GM23248 (cell line): Measurements from ENCODE around the gene PIEZO2. TPM values are rescaled to one million over a fixed set of nuclear protein-coding genes. Genes with fewer than 3 reads are reported as not detected.
A peak's percentile ranks its signal among the peaks of the same experiment; 100 is the strongest.

Experiments used
- DNase-seq: peaks from one replicate; pipeline ENCODE4 v3.0.0-alpha.2; 2015
- H2AFZ ChIP-seq: fragments of 200-600 bp; sonication (generic); 2 replicates; pipeline ENCODE4 v1.6.1; 2016; ENCODE audit warnings: antibody characterized with exemption
- H3F3A ChIP-seq: fragments of 200-600 bp; sonication (generic); 2 replicates; pipeline ENCODE4 v1.6.1; 2016; ENCODE audit warnings: mild to moderate bottlenecking, antibody characterized with exemption, mixed run types; ENCODE audit not compliant: insufficient read depth
- H3K27ac ChIP-seq: fragments of 200-600 bp; sonication (generic); 2 replicates; pipeline ENCODE4 v1.5.1; 2016; ENCODE audit warnings: mild to moderate bottlenecking
- H3K27me3 ChIP-seq: fragments of 200-600 bp; sonication (generic); replicated peaks from 2 replicates; pipeline ENCODE4 v1.6.1; 2016; ENCODE audit warnings: mild to moderate bottlenecking; ENCODE audit not compliant: insufficient read depth
- H3K36me3 ChIP-seq: fragments of 200-600 bp; sonication (generic); 2 replicates; pipeline ENCODE4 v1.6.1; 2016; ENCODE audit warnings: low read depth, mild to moderate bottlenecking
- H3K4me1 ChIP-seq: fragments of 200-600 bp; sonication (generic); 2 replicates; pipeline ENCODE4 v1.6.1; 2016; ENCODE audit warnings: mild to moderate bottlenecking; ENCODE audit not compliant: insufficient read depth
- H3K4me2 ChIP-seq: fragments of 200-600 bp; sonication (generic); one replicate; pipeline ENCODE4 v1.6.1; 2016; ENCODE audit warnings: mild to moderate bottlenecking; ENCODE audit not compliant: unreplicated experiment
- H3K4me3 ChIP-seq: fragments of 200-600 bp; sonication (generic); 2 replicates; pipeline ENCODE4 v1.5.1; 2016; ENCODE audit warnings: mild to moderate bottlenecking
- H3K79me2 ChIP-seq: fragments of 200-600 bp; sonication (generic); 2 replicates; pipeline ENCODE4 v1.6.1; 2016; ENCODE audit warnings: mild to moderate bottlenecking; ENCODE audit not compliant: insufficient read depth
- H3K9ac ChIP-seq: fragments of 200-600 bp; sonication (generic); 2 replicates; pipeline ENCODE4 v1.6.1; 2016; ENCODE audit warnings: mild to moderate bottlenecking
- H3K9me2 ChIP-seq: fragments of 200-600 bp; sonication (generic); 2 replicates; pipeline ENCODE4 v1.6.1; 2016; ENCODE audit warnings: mixed run types, mild to moderate bottlenecking, moderate library complexity; ENCODE audit not compliant: insufficient read depth
- H3K9me3 ChIP-seq: fragments of 200-600 bp; sonication (generic); one replicate; pipeline ENCODE4 v1.6.1; 2017; ENCODE audit warnings: low read depth
- H4K20me1 ChIP-seq: fragments of 200-600 bp; sonication (generic); 2 replicates; pipeline ENCODE4 v1.6.0; 2016; ENCODE audit not compliant: insufficient read depth
- EZH2 ChIP-seq: fragments of 200-600 bp; sonication (generic); IDR thresholded peaks from 2 replicates; pipeline ENCODE4 v1.6.1; 2018; ENCODE audit warnings: antibody characterized with exemption, mild to moderate bottlenecking; ENCODE audit not compliant: insufficient read depth, poor library complexity, severe bottlenecking
- EZH2phosphoT487 ChIP-seq: fragments of 200-600 bp; sonication (generic); IDR thresholded peaks from 2 replicates; pipeline ENCODE4 v1.6.1; 2018; ENCODE audit warnings: antibody characterized with exemption, moderate library complexity, mild to moderate bottlenecking, low read depth; ENCODE audit not compliant: insufficient read depth
- WGBS, 2 experiments: methylation state at CpG; one replicate each; pipeline ENCODE4 v1.1.6; 2015 to 2017; ENCODE audit warnings: low lambda C conversion rate in 2 of 2, low coverage in 1 of 2; ENCODE audit errors: missing lambda C conversion rate in 2 of 2; 5-methylcytosine and 5-hydroxymethylcytosine counted together
- in situ Hi-C: fragments of 300-500 bp; cut with MboI; formaldehyde crosslinking; loops from 2 replicates; pipeline ENCODE4 v1.15.0; 2020
- polyA plus RNA-seq: library from polyadenylated mRNA; unstranded; fragments of >200 nt; fragmentation: Nextera tagmentation; extraction: Ambion mirVana; gene quantifications from 2 replicates; pipeline ENCODE4 v1.2.1, GENCODE V29; 2016
- total RNA-seq: library from RNA; depleted of rRNA; stranded (reverse); fragments of >200 nt; shearing (Covaris generic); gene quantifications from 2 replicates; pipeline ENCODE4 v1.2.3, GENCODE V29; 2014

The PIEZO2 gene
- total and polyA plus RNA-seq, 2 experiments from 2014 or later: 0.93 to 1.5 TPM

GRCh38 chr18:10842371-10842770 lies 307.0 kb downstream of the PIEZO2 start:
- Histone ChIP-seq H3K9me2 (no peaks in the 10 kb centered on the region), H3K4me2 (no peak overlapping the region), H3F3A (no peaks in the 10 kb centered on the region), H3K9me3 (no peaks in the 10 kb centered on the region), H3K79me2 (no peaks in the 10 kb centered on the region), H2AFZ (no peak overlapping the region), H3K27me3 (no peaks in the 10 kb centered on the region; the same call in none of the 2 replicates), H4K20me1 (no peaks in the 10 kb centered on the region), H3K27ac (no peak overlapping the region), H3K4me1 (no peaks in the 10 kb centered on the region), H3K4me3 (no peak overlapping the region), H3K36me3 (no peaks in the 10 kb centered on the region), H3K9ac (no peak overlapping the region)
- in situ Hi-C loops: no loop called here
- no peak for TF ChIP-seq EZH2phosphoT487
- TF ChIP-seq EZH2: no peak
- DNase-seq: no peak
- WGBS, 2 experiments: 15 to 16% methylated on average over 4 of the region's 4 CpGs

- Histone ChIP-seq H3K9me2 (no peaks in the 10 kb centered on the region), H3K4me3 (no peak overlapping the region), H3K27me3 (no peaks in the 10 kb centered on the region; the same call in 1 of the 2 replicates), H3K9me3 (no peaks in the 10 kb centered on the region), H3K79me2 (no peaks in the 10 kb centered on the region), H3K4me2 (no peak overlapping the region), H3F3A (no peaks in the 10 kb centered on the region), H3K4me1 (no peaks in the 10 kb centered on the region), H2AFZ (no peak overlapping the region), H3K36me3 (no peaks in the 10 kb centered on the region), H3K27ac (no peak overlapping the region), H3K9ac (no peak overlapping the region), H4K20me1 (no peaks in the 10 kb centered on the region)
- in situ Hi-C loops: no loop called here
- DNase-seq: peak; percentile 16
- no peak for TF ChIP-seq EZH2phosphoT487
Observed at GRCh38 chr18:10841203-10841602, 308.2 kb downstream of the PIEZO2 start.

- Histone ChIP-seq H2AFZ (no peak overlapping the region), H3K9me3 (no peaks in the 10 kb centered on the region), H3K27ac (no peak overlapping the region), H3K9me2 (no peaks in the 10 kb centered on the region), H3K27me3 (no peaks in the 10 kb centered on the region; the same call in 1 of the 2 replicates), H4K20me1 (no peaks in the 10 kb centered on the region), H3K4me3 (no peak overlapping the region), H3K9ac (no peak overlapping the region), H3K36me3 (no peaks in the 10 kb centered on the region), H3K4me2 (no peak overlapping the region), H3K4me1 (no peaks in the 10 kb centered on the region), H3F3A (no peaks in the 10 kb centered on the region), H3K79me2 (no peaks in the 10 kb centered on the region)
- 0 to 1% methylated on average over 2 of the region's 2 CpGs for WGBS, 2 experiments
- TF ChIP-seq EZH2: no peak
- TF ChIP-seq EZH2phosphoT487: no peak
- in situ Hi-C loops: no loop called here
- DNase-seq: no peak
Observed at GRCh38 chr18:10840743-10841142, 308.6 kb downstream of the PIEZO2 start.

GRCh38 chr18:10839421-10839820 lies 309.9 kb downstream of the PIEZO2 start:
- Histone ChIP-seq H3F3A (no peaks in the 10 kb centered on the region), H3K4me1 (no peaks in the 10 kb centered on the region), H4K20me1 (no peaks in the 10 kb centered on the region), H3K4me2 (no peak overlapping the region), H3K27ac (no peak overlapping the region), H3K79me2 (no peaks in the 10 kb centered on the region), H3K9me3 (no peaks in the 10 kb centered on the region), H3K9ac (no peak overlapping the region), H2AFZ (no peak overlapping the region), H3K27me3 (no peaks in the 10 kb centered on the region; the same call in 1 of the 2 replicates), H3K9me2 (no peaks in the 10 kb centered on the region), H3K4me3 (no peak overlapping the region), H3K36me3 (no peaks in the 10 kb centered on the region)
- in situ Hi-C loops: no loop called here
- WGBS, 2 experiments: 61 to 73% methylated on average over 1 of the region's 1 CpG
- TF ChIP-seq EZH2: no peak
- no peak for TF ChIP-seq EZH2phosphoT487
- DNase-seq: no peak

GRCh38 chr18:10838553-10838952 lies 310.8 kb downstream of the PIEZO2 start:
- H3K27me3 ChIP-seq: no peaks in the 10 kb centered on the region; the same call in 1 of the 2 replicates
- no peak overlapping the region for H3K9ac ChIP-seq
- H3K4me3 ChIP-seq: no peak overlapping the region
- TF ChIP-seq EZH2: no peak
- TF ChIP-seq EZH2phosphoT487: no peak
- no peak overlapping the region for H2AFZ ChIP-seq
- H3K9me2 ChIP-seq: no peaks in the 10 kb centered on the region
- WGBS, 2 experiments: 33 to 50% methylated on average over 2 of the region's 2 CpGs
- no peaks in the 10 kb centered on the region for H3K4me1 ChIP-seq
- in situ Hi-C loops: no loop called here
- no peaks in the 10 kb centered on the region for H3K36me3 ChIP-seq
- no peaks in the 10 kb centered on the region for H3K9me3 ChIP-seq
- no peaks in the 10 kb centered on the region for H3K79me2 ChIP-seq
- H3F3A ChIP-seq: no peaks in the 10 kb centered on the region
- no peak overlapping the region for H3K27ac ChIP-seq
- DNase-seq: no peak
- no peaks in the 10 kb centered on the region for H4K20me1 ChIP-seq
- H3K4me2 ChIP-seq: no peak overlapping the region
